Measurements from ENCODE around the gene OXSR1.

DNA sequence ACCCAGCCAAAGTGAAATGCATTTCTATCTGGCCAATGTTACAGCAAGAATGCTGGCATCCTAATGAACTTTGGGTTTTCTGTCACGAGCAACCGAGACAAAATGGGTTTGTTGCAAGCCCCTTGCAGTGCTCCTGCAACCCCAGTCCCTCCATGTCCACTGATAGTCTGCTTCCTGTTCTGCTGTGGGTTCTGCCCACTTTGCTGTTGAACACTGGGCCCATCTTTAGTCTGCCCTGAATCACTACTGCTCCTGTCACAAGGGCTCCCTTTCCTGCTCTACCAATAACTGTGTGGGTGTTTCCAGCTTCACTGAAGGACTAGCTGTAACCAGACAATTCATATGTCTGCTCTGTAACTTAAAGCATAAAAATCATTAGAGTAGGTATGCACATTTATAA is 12.7 kb upstream of the OXSR1 start:
- TF ChIP-seq SUZ12 (IDR thresholded peaks at IDR 0.05; ENCODE audit: extremely low read depth, insufficient read depth, insufficient read length) (no peak), ZNF274 (IDR thresholded peaks at IDR 0.05; ENCODE audit: low read depth, low read length) (no peak)

All from NT2/D1 (cell line).